ENCODE data around the gene PKMYT1.

- TF ChIP-seq CTCF (IDR thresholded peaks at IDR 0.05; ENCODE audit: poor library complexity) (no peak), EZH2 (IDR thresholded peaks at IDR 0.05; ENCODE audit: borderline replicate concordance) (no peak)
These were observed 48.6 kb upstream of the PKMYT1 start for GRCh38 chr16:3028716-3029319.

Data from hepatocyte (in vitro differentiated cells).